Activated CD4-positive, alpha-beta T cell treated with anti-CD3 and anti-CD28 coated beads, Interleukin-2, amount 10 ng/mL, durations not matched to agents 7 days and 5 days (primary cell): Measurements from ENCODE around the gene SIPA1L3. TPM values are rescaled to one million over a fixed set of nuclear protein-coding genes. Genes with fewer than 3 reads are reported as not detected.

Experiments used
- CTCF ChIA-PET: fragments of 350-600 bp; sonication (Branson Sonifier 250); formaldehyde crosslinking; loops from one replicate; lab custom pipeline; 2021; ENCODE audit warnings: antibody characterized with exemption; lab: Charles Lee
- POLR2A ChIA-PET: fragments of 350-600 bp; sonication (Branson Sonifier 250); formaldehyde crosslinking; loops from one replicate; lab custom pipeline; 2021; ENCODE audit warnings: antibody characterized with exemption; lab: Charles Lee
- DNase-seq: peaks from one replicate; pipeline ENCODE4 v3.0.0-alpha.2; 2020
- H3K27ac Mint-ChIP-seq: one replicate; pipeline ENCODE4 v1.8.0; 2021; ENCODE audit warnings: mild to moderate bottlenecking, moderate library complexity, mixed read lengths
- H3K27me3 Mint-ChIP-seq: one replicate; pipeline ENCODE4 v1.8.0; 2021; ENCODE audit warnings: mixed read lengths
- H3K36me3 Mint-ChIP-seq: one replicate; pipeline ENCODE4 v1.8.0; 2021; ENCODE audit warnings: low read depth, mixed read lengths
- H3K4me1 Mint-ChIP-seq: one replicate; pipeline ENCODE4 v1.8.0; 2021; ENCODE audit warnings: mixed read lengths
- H3K4me3 Mint-ChIP-seq: one replicate; pipeline ENCODE4 v1.8.0; 2021; ENCODE audit warnings: mild to moderate bottlenecking, moderate library complexity, mixed read lengths
- H3K9me3 Mint-ChIP-seq: one replicate; pipeline ENCODE4 v1.8.0; 2021; ENCODE audit warnings: mixed read lengths
- total RNA-seq, 2 experiments: library from RNA; stranded (reverse); gene quantifications; one replicate each; pipeline ENCODE4 v1.2.3, GENCODE V29; 2021

Gene SIPA1L3
- total RNA-seq, 2 experiments from 2014 or later, result 17.1 to 25.0 TPM

- H3K4me1 Mint-ChIP-seq, result peaks cover 9% of the 10 kb centered on the region
- CTCF ChIA-PET, result no interaction called here
- POLR2A ChIA-PET, result no interaction called here
- H3K36me3 Mint-ChIP-seq, result peaks cover 4% of the 10 kb centered on the region
- peaks cover 28% of the 10 kb centered on the region for H3K27me3 Mint-ChIP-seq
- no peaks in the 10 kb centered on the region for H3K9me3 Mint-ChIP-seq
- DNase-seq, result no peak
- H3K4me3 Mint-ChIP-seq, result no peak overlapping the region
- H3K27ac Mint-ChIP-seq, result no peak overlapping the region
Measured at GRCh38 chr19:38206006-38206745, 299.2 kb downstream of the SIPA1L3 start.

DNA sequence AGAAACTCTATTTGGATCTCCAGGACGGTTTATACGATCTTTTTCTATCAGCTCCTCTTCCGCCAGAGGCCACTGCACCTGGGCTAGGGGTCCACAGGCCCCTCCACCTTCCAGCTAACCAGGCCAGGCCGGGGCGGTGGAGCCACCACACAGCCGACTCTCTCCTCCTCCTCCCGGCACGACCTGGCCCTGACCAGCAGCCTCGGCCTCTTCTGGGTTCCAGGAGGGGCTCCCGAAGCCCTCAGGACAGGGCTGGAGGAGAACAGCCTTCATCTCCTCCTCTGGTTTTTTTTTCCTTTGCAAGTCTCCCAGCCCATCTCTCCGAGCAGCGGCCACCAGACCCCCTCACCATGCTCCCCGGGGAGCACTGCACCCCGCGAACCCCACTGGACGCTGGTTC, 299.9 kb downstream of the SIPA1L3 start:
- DNase-seq, result no peak
- ChIA-PET CTCF (no interaction called here), POLR2A (no interaction called here)
- no peak overlapping the region for H3K27ac Mint-ChIP-seq
- H3K27me3 Mint-ChIP-seq, result peaks cover 29% of the 10 kb centered on the region
- peaks cover 4% of the 10 kb centered on the region for H3K36me3 Mint-ChIP-seq
- peaks cover 9% of the 10 kb centered on the region for H3K4me1 Mint-ChIP-seq
- no peak overlapping the region for H3K4me3 Mint-ChIP-seq
- H3K9me3 Mint-ChIP-seq, result no peaks in the 10 kb centered on the region

DNA sequence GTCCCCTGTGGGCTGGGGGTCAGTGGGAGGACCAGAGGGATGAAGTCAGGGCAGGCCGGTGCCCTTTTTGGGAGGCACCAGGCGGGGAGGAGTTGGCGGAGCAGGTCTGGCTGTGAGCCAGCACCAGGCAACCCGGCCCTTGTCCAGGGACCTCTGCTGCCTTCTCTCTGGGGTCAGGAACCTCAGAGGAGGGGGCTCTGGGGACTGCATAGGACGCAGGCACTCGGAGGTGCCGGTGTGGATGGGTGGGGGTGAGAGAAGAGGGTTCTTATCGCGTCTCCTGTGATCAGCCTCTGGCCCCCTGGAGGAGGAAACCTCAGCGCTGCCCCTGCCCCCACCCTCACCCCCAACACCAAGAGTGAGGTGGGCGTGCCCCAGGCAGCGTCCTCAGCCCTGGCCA, 300.5 kb downstream of the SIPA1L3 start:
- no peak overlapping the region for H3K4me3 Mint-ChIP-seq
- CTCF ChIA-PET, result no interaction called here
- DNase-seq, result no peak
- no peaks in the 10 kb centered on the region for H3K9me3 Mint-ChIP-seq
- peaks cover 34% of the 10 kb centered on the region for H3K27me3 Mint-ChIP-seq
- peaks cover 9% of the 10 kb centered on the region for H3K4me1 Mint-ChIP-seq
- H3K27ac Mint-ChIP-seq, result no peak overlapping the region
- peaks cover 4% of the 10 kb centered on the region for H3K36me3 Mint-ChIP-seq
- POLR2A ChIA-PET, result no interaction called here

DNA sequence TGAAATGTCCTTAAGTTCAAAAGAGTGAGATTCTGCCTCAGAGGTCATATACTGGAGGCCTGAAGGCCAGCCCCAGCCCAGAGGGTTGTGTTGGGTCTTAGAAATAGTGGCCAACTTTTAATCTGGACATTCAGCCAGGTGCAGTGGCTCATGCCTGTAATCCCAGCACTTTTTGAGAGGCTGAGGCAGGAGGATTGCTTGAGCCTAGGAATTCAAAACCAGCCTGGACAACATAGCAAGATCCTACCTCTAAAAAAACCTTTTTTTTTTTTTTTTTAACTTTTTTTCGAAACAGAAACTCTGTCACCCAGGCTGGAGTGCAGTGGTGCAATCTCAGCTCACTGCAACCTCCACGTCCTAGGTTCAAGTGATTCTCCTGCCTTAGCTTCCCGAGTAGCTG, 301.6 kb downstream of the SIPA1L3 start:
- peaks cover 40% of the 10 kb centered on the region for H3K27me3 Mint-ChIP-seq
- H3K27ac Mint-ChIP-seq, result no peak overlapping the region
- H3K9me3 Mint-ChIP-seq, result no peaks in the 10 kb centered on the region
- H3K4me1 Mint-ChIP-seq, result peaks cover 13% of the 10 kb centered on the region
- H3K36me3 Mint-ChIP-seq, result peaks cover 4% of the 10 kb centered on the region
- POLR2A ChIA-PET, result no interaction called here
- CTCF ChIA-PET, result no interaction called here
- DNase-seq, result no peak
- H3K4me3 Mint-ChIP-seq, result no peak overlapping the region

DNA sequence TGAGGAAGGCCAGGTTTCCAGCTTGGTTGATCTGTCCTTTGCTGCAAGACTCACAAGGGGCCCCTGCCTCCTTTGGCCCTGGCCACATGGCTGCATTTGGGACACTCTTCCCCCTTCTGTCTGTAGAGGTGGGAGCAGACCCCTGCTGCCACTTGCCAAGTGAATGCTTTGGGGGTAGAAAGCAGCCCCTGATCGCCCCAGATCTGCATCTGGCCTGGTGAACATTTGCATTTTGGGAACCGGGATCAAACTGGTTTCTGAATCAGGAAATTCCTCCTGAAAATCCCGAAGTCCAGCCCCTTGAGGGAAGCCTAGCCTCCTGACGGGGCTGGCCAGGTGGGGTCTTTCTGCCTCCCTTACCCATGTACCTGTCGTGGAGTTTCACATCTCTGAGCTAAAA, 302.1 kb downstream of the SIPA1L3 start:
- ChIA-PET CTCF (interaction anchor here (1.0 kb wide), 1 partner anchor 292 kb away, joined by 3 read pairs; no protein-coding TSS in a partner anchor), POLR2A (no interaction called here)
- H3K9me3 Mint-ChIP-seq, result no peaks in the 10 kb centered on the region
- H3K27me3 Mint-ChIP-seq, result peaks cover 45% of the 10 kb centered on the region
- no peak for DNase-seq
- peaks cover 4% of the 10 kb centered on the region for H3K36me3 Mint-ChIP-seq
- peaks cover 18% of the 10 kb centered on the region for H3K4me1 Mint-ChIP-seq
- no peak overlapping the region for H3K27ac Mint-ChIP-seq
- no peak overlapping the region for H3K4me3 Mint-ChIP-seq

GRCh38 chr19:38209671-38210457, 302.9 kb downstream of the SIPA1L3 start:
- no peak overlapping the region for H3K4me3 Mint-ChIP-seq
- peaks cover 23% of the 10 kb centered on the region for H3K4me1 Mint-ChIP-seq
- CTCF ChIA-PET, result interaction anchor here (1.0 kb wide), 1 partner anchor 293 kb away, joined by 3 read pairs; no protein-coding TSS in a partner anchor

GRCh38 chr19:38210458-38210987, 303.5 kb downstream of the SIPA1L3 start:
- ChIA-PET POLR2A (no interaction called here), CTCF (no interaction called here)
- peaks cover 50% of the 10 kb centered on the region for H3K27me3 Mint-ChIP-seq
- peaks cover 23% of the 10 kb centered on the region for H3K4me1 Mint-ChIP-seq
- H3K9me3 Mint-ChIP-seq, result no peaks in the 10 kb centered on the region
- H3K4me3 Mint-ChIP-seq, result no peak overlapping the region
- H3K36me3 Mint-ChIP-seq, result peaks cover 4% of the 10 kb centered on the region
- no peak overlapping the region for H3K27ac Mint-ChIP-seq
- no peak for DNase-seq

More at GRCh38 chr19:38209671-38210457, 302.9 kb downstream of the SIPA1L3 start:
- Mint-ChIP-seq H3K9me3 (no peaks in the 10 kb centered on the region), H3K36me3 (peaks cover 4% of the 10 kb centered on the region), H3K27me3 (peaks cover 50% of the 10 kb centered on the region), H3K27ac (no peak overlapping the region)
- POLR2A ChIA-PET, result no interaction called here
- no peak for DNase-seq

DNA sequence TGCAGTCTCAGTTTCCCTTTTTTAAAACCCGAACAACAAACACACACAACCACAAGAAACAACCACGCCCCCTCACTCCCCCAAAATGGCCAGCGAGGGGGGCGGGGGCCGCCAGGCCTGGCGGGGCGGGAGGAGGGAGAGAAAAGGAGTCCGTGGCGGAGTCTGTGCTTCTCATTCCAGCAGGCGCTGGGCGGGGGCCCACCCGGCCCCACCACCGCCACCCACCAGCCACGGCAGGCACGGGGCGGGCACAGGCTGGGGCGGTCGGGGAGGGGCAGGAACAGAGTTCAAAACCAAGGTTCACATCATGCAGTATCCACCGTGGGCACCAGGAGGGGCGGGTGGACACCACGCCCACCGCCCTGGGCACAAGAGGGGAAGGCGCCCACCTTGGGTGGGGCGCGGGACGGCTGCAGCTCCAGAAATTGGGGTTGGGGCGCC, 304.2 kb downstream of the SIPA1L3 start:
- no peak overlapping the region for H3K4me3 Mint-ChIP-seq
- peaks cover 4% of the 10 kb centered on the region for H3K36me3 Mint-ChIP-seq
- no peak for DNase-seq
- CTCF ChIA-PET, result no interaction called here
- POLR2A ChIA-PET, result no interaction called here
- H3K27ac Mint-ChIP-seq, result no peak overlapping the region
- peaks cover 23% of the 10 kb centered on the region for H3K4me1 Mint-ChIP-seq
- peaks cover 54% of the 10 kb centered on the region for H3K27me3 Mint-ChIP-seq
- H3K9me3 Mint-ChIP-seq, result no peaks in the 10 kb centered on the region

DNA sequence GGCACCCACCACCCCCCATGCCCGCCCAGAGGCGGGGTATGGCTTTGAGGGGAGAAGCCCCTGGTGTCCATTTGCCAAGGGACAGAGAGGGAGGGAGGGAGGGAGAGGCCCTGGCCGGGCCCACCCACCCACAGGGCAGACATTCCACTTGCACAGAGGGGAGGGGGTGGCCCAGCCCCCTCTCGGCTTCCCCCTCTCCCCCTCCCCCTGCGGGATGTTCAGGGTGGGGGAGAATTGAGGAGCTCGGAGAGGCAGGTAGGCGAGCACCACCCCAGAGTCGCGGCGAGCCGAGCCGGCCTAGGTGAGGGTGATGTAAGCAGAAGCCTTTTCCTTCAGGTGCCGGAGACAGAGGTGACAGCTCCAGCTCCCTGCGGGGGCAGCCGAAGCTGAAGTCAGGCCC, 304.8 kb downstream of the SIPA1L3 start:
- peaks cover 4% of the 10 kb centered on the region for H3K36me3 Mint-ChIP-seq
- peaks cover 23% of the 10 kb centered on the region for H3K4me1 Mint-ChIP-seq

GRCh38 chr19:38213469-38213868, 306.5 kb downstream of the SIPA1L3 start:
- no peak for DNase-seq
- H3K9me3 Mint-ChIP-seq, result no peaks in the 10 kb centered on the region
- no peak overlapping the region for H3K4me3 Mint-ChIP-seq
- ChIA-PET CTCF (no interaction called here), POLR2A (no interaction called here)
- peaks cover 4% of the 10 kb centered on the region for H3K36me3 Mint-ChIP-seq
- H3K27me3 Mint-ChIP-seq, result peaks cover 51% of the 10 kb centered on the region
- H3K4me1 Mint-ChIP-seq, result peaks cover 23% of the 10 kb centered on the region
- H3K27ac Mint-ChIP-seq, result peak overlapping the region; percentile 19

More for the DNA sequence above, 304.8 kb downstream of the SIPA1L3 start:
- H3K27me3 Mint-ChIP-seq, result peaks cover 54% of the 10 kb centered on the region
- DNase-seq, result no peak
- H3K4me3 Mint-ChIP-seq, result no peak overlapping the region
- H3K9me3 Mint-ChIP-seq, result no peaks in the 10 kb centered on the region
- ChIA-PET CTCF (no interaction called here), POLR2A (no interaction called here)
- no peak overlapping the region for H3K27ac Mint-ChIP-seq

DNA sequence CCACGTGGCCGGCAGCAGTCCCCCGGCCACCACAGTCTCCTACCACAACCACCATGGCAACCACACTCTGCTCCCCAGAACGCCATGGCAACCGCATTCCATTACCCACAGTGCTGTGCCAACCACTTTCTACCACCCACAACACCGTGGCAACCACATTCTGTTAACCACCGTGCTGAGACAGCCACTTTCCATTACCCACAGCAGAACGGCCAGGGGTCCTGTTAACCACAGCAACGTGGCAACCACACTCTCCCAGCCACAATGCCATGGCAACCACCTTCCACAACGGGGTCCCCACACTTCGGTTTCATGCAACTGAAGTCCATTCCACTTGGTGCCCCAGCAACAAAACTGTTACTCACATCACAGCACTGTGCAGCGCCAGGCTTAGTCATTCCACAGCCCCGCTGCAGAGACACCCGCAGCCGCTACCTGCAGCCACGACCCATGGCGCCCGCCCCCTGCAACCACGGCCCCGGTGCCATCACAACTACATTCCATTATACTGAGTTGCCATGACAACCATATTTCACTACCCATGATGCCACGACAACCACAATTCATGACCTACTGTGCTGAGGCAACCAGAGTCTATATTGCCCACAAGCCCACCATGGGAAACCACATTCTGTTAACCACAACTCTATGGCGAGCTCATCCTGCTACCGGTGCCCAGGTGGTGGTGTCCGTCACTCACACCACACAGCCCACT, 307.1 kb downstream of the SIPA1L3 start:
- POLR2A ChIA-PET, result no interaction called here
- peak overlapping the region; percentile 76 for H3K27ac Mint-ChIP-seq
- H3K9me3 Mint-ChIP-seq, result no peaks in the 10 kb centered on the region
- peak overlapping the region; percentile 2 for H3K4me3 Mint-ChIP-seq
- H3K4me1 Mint-ChIP-seq, result peaks cover 23% of the 10 kb centered on the region
- H3K27me3 Mint-ChIP-seq, result peaks cover 46% of the 10 kb centered on the region
- H3K36me3 Mint-ChIP-seq, result peaks cover 4% of the 10 kb centered on the region
- peak; percentile 71 for DNase-seq
- CTCF ChIA-PET, result interaction anchor here (0.7 to 1.1 kb wide), 2 partner anchors 30 to 126 kb away, joined by 3 read pairs; no protein-coding TSS in a partner anchor

DNA sequence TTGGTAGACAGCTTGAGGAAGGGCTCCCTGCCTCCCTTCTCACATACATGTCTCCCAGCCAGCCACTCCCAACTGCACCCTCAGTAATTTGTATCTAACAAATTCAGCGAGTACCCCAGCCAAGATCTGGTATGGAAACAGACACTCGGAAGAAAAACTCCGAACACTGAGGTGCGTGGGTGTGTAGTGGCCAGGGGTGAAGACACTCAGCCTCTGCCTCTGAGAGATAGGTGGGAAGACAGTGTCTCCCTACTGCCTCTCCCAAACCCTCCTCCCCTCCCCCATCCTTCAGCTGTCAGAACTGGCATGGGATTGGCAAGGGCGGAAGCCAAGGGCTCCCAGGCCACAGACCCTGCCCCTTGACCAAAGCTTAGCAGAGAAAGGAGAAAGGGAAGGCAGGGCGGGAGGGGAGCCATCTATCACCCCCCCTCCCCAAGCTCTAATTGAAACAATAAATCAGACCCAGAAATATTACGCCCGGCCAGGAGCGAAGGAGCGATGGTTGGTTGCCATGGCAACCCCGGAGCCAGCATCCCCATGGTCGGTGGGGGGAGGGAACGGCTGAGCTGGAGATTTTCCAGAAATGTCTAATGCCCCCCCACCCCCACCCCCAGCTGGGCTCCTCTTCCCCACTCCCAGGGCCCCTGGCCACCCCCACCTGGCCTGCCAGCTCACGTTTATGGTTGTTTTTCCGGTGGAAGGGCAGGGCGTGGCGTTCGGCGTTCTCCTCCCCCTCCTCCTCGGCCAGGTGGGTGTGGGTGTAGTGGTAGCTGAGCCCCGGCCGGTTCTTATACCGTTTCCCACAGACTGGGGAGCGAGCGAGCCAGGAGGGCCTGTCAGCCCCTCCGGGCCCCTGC, 310.0 kb downstream of the SIPA1L3 start:
- peaks cover 35% of the 10 kb centered on the region for H3K27me3 Mint-ChIP-seq

More for the DNA sequence above, 310.0 kb downstream of the SIPA1L3 start:
- Mint-ChIP-seq H3K9me3 (no peaks in the 10 kb centered on the region), H3K27ac (no peak overlapping the region), H3K4me3 (no peak overlapping the region), H3K4me1 (peaks cover 14% of the 10 kb centered on the region), H3K36me3 (no peaks in the 10 kb centered on the region)
- ChIA-PET CTCF (interaction anchor here (0.9 to 1.2 kb wide), 2 partner anchors 10 to 153 kb away, joined by 3 read pairs; no protein-coding TSS in a partner anchor), POLR2A (no interaction called here)
- DNase-seq, result no peak
